PC-3 (cell line): ENCODE data around the gene DCDC2B.

ENCODE experiments used
- CTCF ChIP-seq: fragments of 300-600 bp; sonication (generic); conservative IDR thresholded peaks from 2 replicates; pipeline ENCODE4 v1.5.1; 2017; ENCODE audit warnings: antibody characterized with exemption, low read depth, mild to moderate bottlenecking, low read length
- EZH2 ChIP-seq: fragments of 300-600 bp; sonication (generic); IDR thresholded peaks from one replicate; pipeline ENCODE4 v1.6.1; 2017; ENCODE audit warnings: antibody characterized with exemption, mild to moderate bottlenecking, low read length; ENCODE audit not compliant: unreplicated experiment
- EZH2phosphoT487 ChIP-seq: fragments of 300-600 bp; sonication (generic); IDR thresholded peaks from 2 replicates; pipeline ENCODE4 v1.6.1; 2018; ENCODE audit warnings: mild to moderate bottlenecking, antibody characterized with exemption, low read length, borderline replicate concordance

GRCh38 chr1:32231843-32232432, 23.0 kb downstream of the DCDC2B start:
- TF ChIP-seq CTCF (no peak), EZH2 (no peak), EZH2phosphoT487 (no peak)
